Glomerular visceral epithelial cell (primary cell): Measurements from ENCODE around the gene OXLD1.
A peak's percentile ranks its signal among the peaks of the same experiment; 100 is the strongest.

Experiments used
- DNase-seq: peaks from one replicate; pipeline ENCODE4 v3.0.0-alpha.2; 2016; ENCODE audit errors: extremely low spot score

The OXLD1 gene

DNA sequence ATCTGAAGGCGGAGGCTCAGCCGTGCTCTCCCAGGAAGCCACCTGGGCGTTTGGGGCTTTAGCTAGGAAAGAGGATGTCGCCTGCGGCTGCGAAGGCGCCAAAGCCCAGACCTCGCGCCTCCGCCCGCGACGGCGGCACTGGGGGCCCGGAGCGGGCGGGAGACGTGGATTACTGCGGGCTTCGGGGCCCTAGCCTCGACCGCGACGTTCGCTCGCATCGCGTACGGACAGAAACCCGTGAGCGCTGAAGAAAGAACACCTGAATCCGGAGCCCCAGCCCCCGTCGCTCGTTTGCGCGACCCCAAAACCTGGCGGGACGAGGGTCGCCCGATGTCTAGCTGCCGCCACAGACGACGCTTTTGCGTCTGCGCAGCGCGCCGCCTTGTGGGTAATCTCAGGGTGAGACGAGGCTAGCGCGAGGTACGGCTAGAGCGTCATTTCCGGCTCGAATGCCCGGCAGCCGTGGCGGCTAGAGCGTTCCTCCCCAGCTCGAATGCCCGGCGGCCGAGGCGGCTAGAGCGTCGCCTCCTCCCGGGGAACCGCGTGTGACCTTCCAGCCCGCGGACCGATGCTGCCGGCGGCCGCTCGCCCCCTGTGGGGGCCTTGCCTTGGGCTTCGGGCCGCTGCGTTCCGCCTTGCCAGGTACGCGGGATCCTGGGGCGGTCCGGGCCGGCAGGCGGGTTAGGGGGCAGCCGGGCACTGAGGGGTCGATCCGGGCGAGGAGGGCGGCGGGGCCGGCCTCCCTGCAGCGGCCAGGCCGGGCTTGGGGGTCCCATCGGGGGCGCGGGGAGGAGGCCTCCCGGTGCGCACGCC, 36.7 kb upstream of the OXLD1 start, which contains the start of gene MRPL12:
TSS of gene MRPL12 (plus strand) at position 434 of the 813 bp plus-strand sequence. CDS start at position 569, 135 bp downstream.
- DNase-seq = peak; percentile 92

DNA sequence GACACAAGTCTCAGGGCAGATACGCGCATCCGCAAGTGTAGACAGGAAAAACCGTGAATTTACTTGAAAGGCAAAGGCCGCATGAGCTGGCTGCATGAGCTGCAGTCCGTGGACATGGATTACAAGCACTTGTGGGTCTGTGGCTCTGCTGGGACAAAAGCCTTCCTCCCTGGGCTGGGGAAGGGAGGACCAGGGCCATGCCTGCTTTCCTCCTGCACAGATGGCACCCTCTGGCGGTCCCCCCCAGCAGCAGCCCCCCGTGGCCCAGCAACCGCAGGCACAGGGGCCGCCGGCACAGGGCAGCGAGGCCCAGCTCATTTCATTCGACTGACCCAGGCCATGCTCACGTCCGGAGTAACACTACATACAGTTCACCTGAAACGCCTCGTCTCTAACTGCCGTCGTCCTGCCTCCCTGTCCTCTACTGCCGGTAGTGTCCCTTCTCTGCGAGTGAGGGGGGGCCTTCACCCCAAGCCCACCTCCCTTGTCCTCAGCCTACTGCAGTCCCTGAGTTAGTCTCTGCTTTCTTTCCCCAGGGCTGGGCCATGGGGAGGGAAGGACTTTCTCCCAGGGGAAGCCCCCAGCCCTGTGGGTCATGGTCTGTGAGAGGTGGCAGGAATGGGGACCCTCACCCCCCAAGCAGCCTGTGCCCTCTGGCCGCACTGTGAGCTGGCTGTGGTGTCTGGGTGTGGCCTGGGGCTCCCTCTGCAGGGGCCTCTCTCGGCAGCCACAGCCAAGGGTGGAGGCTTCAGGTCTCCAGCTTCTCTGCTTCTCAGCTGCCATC, 35.1 kb upstream of the OXLD1 start:
- DNase-seq = peak; percentile 28

DNA sequence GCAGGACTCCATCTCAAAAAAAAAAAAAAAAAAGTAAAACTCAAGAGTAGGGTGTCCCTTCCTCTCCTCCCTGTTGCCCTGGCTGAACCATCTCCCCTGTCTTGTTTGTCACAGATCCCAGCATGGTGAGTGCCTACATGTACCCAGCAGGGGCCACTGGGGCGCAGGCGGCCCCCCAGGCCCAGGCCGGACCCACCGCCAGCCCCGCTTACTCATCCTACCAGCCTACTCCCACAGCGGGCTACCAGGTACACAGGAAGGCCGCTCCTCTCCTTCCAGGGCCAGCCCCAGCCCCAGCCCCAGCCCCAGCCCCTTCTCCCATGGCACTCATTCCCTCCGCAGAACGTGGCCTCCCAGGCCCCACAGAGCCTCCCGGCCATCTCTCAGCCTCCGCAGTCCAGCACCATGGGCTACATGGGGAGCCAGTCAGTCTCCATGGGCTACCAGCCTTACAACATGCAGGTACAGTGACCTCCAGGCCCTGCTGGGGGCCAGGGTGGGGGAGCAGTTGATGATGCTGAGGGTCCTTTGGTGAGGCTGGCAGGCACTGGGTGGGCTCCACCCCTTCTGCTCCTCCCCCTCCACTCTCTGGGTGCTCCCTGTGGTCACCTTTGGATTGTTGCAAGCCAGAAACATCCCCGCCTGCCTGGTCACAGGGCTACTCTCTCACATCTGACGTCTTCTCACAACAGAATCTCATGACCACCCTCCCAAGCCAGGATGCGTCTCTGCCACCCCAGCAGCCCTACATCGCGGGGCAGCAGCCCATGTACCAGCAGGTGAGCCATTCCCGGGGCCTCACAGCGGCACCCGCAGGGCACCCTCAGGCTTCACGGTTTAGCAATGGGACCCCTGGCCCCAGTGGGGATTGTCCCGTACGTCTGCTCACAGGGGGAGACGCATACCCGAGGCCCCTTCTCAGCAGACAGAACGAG, 34.2 kb upstream of the OXLD1 start:
- DNase-seq = no peak

DNA sequence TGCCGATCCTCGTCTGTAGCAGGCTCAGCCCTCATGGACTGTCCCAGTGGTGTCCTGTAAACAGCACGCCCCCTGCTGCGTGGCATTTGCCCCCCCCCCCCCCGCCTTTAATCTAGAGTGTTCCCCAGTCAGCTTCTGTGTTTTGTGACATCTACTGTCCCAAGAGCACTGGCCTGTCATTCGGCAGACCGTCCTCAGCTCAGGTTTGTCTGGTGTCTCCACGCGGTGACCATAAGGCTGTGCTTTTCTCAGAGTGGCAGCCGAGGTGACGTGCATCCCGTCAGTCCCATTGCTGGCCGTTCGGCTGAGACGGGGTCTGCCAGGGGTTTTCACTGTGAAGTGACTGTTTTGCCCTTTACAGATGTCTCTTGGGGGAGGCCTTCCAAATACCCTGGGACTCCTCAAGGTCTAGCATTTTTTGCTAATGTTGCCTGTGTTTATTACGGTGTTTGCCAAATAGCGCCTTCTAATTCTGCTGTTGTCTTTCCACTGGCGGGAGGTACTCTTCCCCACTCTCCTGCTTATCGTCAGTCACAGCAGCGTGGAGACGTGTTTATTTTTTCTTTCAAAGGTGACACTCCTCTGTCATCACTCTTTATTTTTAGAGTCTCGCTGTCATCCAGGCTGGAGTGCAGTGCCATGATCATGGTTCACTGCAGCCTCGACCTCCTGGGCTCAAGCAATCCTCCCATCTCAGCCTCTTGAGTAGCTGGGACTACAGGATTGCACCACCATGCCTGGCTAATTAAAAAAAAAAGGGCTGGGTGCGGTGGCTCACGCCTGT, 31.0 kb upstream of the OXLD1 start:
- no peak for DNase-seq

DNA sequence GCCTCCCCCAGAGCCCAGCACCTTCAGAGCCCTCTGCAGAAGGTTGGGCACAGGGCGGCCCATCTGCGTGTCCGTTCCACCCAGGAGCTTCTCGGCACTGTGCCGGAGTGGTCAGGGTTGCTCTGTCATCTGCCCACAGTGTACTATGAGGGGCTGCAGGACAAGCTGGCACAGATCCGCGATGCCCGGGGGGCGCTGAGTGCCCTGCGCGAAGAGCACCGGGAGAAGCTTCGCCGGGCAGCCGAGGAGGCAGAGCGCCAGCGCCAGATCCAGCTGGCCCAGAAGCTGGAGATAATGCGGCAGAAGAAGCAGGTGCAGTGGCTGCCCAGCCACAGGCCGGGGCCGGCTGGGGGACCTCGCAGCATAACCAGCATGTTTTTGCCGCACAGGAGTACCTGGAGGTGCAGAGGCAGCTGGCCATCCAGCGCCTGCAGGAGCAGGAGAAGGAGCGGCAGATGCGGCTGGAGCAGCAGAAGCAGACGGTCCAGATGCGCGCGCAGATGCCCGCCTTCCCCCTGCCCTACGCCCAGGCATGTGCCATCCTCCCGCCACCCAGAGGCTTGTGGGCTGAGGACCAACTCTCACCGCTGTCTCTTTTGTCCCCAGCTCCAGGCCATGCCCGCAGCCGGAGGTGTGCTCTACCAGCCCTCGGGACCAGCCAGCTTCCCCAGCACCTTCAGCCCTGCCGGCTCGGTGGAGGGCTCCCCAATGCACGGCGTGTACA, 30.0 kb upstream of the OXLD1 start:
- no peak for DNase-seq

DNA sequence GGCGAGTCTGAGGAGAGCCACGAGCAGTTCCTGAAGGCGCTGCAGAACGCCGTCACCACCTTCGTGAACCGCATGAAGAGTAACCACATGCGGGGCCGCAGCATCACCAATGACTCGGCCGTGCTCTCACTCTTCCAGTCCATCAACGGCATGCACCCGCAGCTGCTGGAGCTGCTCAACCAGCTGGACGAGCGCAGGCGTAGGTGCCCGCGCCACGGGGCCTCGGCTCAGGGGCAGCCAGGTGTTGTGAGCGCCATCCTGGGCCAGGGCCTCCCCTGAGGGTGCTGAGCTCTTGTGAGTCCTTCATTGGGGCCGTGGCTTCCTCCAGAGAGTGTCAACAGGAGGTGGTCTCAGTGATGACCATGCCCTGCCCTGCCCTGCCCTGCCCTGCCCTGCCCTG, 29.4 kb upstream of the OXLD1 start:
- no peak for DNase-seq

DNA sequence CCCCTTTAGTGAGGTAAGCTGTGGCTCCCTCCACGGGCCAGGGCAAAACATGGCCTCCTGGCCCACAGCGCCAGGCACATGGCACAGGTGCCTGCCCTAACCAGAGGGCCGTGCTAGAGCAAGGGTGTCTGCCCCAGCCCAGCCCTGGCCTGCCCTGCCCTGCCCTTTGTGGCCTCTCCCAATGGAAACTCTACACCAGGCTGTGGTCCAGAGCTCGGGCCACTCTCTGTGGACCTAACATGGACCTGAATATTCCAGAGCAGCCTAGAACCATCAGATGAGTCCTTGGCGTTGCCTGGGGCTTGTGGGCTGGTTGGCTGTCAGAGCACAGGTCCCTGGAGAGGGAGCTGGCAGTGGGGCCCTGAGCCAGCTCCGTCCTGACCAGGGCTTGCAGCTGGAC, 28.8 kb upstream of the OXLD1 start:
- DNase-seq = no peak

DNA sequence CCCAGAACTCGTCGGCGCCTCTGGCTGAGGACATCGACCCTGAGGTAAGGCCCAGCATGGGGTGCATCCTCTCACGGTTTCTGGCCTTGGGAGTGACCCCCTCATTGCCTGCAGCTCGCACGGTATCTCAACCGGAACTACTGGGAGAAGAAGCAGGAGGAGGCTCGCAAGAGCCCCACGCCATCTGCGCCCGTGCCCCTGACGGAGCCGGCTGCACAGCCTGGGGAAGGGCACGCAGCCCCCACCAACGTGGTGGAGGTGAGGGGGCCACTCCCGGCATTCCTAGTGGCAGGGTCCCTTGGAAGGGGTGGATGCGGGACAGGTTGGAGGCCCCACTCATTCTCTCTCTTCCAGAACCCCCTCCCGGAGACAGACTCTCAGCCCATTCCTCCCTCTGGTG, 28.4 kb upstream of the OXLD1 start:
- DNase-seq = no peak

DNA sequence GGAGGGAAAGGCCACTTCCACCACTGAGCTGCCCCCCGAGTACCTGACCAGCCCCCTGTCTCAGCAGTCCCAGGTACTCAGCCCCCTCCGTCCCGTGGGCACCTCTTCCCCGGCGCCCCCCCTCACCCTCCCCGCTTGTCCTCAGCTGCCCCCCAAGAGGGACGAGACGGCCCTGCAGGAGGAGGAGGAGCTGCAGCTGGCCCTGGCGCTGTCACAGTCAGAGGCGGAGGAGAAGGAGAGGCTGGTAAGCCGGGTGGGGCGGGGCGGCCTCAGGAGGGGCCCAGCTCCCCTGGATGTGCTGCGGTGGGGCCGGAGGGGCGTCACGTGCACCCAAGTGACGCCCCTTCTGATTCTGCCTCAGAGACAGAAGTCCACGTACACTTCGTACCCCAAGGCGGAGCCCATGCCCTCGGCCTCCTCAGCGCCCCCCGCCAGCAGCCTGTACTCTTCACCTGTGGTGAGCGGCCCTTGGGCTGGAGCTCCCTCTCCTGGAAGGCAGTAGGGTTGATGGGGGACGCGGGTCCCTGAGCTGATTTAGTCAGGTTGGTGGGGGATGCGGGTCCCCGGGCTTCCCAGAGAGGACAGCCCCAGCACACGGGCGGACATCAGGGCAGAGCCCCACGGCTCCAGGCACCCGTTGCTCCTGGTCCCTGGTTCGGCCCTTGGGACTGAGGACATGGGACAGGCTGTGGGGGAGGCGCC, 27.3 kb upstream of the OXLD1 start:
- no peak for DNase-seq

DNA sequence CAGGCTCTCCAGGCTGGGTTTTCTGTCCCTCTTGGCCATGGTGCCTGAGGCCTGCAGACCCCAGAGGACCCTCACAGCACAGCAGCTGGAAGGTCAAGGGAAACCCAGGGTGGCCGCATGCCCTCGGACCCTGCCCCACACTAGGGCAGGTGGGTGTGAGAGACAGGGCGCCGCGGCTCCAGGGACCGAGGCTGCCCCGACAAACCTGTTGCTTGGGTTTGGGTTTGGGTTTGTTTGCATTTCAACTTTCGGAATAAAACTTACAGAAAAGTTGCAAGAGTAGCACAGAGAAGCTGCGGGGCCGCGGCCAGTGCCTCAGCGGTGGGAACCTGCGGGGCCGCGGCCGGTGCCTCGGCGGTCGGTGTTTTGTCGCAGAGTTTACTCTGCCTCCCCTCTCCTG, 25.2 kb upstream of the OXLD1 start:
- no peak for DNase-seq

DNA sequence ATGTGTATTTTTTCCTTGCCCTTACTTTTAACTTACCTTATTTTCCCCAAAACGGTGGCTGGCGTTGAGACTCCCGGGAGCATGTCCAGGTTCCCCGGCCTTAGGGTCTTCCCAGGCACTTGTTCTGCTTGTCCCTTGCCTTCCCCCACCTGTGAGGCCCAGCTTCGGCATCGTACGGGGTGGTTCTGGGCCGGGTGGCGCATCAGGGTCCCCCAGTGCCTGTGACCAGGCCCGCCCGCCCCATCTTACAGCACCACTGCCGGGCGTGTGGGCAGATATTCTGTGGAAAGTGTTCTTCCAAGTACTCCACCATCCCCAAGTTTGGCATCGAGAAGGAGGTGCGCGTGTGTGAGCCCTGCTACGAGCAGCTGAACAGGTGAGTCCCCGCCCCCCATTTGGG, 24.8 kb upstream of the OXLD1 start:
- DNase-seq = no peak

DNA sequence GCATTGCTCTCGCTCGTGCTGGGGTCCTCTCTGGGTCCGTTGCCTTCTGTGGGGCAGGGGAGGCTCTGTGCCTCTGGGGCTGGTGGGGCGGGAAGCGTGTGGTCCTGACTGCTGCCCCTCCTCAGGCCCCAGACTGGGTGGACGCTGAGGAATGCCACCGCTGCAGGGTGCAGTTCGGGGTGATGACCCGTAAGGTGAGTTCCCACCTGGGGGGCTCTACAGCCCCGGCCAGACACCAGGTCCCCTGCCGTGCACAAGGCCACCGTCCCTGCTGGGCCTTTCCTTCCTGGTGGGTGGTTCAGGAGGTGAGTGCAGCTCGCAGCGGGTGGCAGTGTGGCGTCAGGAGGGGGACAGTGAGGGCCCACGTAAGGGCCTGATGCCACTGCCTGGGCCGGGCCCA, 24.1 kb upstream of the OXLD1 start:
- no peak for DNase-seq

DNA sequence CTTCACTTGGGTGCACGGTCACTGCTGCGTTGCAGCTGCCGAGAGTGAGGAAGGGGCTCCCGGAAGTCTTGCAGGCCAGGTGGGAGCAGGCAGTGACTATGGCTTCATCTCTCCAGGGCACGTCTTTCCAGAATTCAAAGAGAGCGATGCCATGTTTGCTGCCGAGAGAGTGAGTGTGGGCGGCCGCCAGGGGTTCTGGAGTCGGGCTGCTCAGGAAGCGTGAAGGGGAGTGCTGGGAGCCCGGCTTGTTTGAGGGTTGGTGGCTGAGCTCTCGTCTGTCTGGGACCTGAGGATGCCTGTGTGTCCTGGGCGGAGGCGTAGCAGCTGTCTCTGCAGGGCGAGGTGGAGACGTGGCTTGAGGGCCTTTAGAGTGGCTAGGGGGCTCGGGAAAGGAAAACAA, 23.7 kb upstream of the OXLD1 start:
- DNase-seq = no peak

DNA sequence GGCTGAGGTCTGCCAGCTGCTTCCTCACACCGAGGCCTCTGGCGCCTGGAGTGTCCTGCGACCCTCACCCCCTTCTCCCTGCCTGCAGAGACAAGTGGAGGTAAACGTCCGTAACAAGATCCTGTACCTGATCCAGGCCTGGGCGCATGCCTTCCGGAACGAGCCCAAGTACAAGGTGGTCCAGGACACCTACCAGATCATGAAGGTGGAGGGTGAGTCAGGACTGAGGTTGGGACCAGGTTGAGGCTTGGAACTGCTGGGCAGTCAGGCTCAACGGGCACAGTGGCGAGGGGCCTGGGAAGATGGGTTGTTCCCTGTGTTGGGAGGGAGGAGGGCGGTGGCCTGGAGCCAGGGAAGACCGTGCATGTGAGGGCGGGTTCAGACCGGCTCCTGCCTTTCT, 22.2 kb upstream of the OXLD1 start:
- no peak for DNase-seq

DNA sequence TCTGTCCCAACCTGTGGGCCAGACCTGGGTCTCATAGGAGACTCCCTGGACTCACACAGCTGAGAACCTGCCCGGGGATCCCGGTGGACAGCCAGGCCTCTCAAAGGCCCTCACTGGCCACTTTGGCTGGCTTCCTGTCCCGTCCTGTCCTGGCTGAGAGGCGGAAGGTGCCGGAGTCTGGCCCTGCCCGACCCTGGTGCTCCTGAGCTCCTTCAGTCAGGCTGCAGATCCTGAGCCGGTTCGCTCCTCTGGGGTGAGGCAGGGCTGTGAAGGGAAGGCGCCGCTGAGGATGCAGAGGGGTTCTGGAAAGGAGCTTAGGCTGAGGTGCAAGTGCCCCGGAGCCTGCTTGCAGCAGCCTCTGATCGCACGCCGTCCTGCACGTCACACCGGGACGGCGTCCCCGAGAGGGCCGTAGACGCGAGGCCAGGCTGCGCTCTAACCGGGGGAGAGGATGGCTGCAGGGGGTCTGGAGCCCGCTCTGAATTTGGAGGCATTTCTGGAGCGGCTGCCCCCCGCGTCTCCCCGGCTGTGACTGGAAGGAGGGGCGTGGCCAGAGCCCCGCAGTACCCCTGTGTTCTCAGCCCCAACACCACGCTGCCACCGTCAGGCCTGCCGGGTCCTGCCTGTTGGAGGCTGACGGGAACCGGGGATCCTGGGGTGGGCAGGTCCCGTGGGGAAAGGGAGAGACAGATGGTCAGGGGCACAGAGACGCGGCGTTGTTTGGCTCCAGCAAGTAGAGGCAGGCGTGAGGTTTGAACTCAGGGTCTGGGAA, 21.6 kb upstream of the OXLD1 start:
- DNase-seq = no peak

DNA sequence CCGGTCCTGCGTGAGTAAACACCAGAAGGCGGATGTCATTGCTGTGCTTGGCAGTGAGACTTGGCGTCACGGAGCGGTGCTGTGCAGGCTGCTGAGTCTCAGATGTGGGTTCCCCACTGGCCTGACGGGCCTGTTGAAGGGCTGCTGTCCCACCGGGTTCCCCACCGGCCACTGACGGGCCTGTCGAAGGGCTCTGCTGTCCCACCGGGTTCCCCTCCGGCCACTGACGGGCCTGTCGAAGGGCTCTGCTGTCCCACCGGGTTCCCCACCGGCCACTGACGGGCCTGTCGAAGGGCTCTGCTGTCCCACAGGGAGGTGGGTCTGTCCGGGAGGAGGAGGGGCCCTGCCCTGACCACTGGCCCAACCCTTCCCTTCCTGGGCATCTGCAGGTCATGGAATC, 20.2 kb upstream of the OXLD1 start:
- DNase-seq = no peak

DNA sequence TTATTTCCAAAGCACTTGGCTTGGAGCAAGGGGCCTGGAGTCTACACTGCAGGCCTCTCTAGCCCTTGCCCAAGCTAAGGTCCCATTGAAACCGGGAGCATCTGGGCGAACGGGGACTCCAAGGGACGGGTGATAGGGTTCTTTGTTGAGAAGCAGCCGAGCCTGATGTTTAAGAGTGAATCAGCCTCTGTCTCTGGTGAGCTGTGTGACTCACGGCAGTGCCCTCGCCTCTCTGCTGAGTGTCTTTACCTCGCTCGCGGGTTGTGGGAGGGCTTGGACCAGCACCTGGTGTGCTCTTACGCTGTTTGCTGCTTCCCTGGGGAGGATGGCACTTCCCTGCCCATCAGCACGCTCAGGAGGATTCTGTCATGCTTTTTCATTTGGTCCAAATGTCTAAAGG, 18.7 kb upstream of the OXLD1 start:
- peak; percentile 88 for DNase-seq

DNA sequence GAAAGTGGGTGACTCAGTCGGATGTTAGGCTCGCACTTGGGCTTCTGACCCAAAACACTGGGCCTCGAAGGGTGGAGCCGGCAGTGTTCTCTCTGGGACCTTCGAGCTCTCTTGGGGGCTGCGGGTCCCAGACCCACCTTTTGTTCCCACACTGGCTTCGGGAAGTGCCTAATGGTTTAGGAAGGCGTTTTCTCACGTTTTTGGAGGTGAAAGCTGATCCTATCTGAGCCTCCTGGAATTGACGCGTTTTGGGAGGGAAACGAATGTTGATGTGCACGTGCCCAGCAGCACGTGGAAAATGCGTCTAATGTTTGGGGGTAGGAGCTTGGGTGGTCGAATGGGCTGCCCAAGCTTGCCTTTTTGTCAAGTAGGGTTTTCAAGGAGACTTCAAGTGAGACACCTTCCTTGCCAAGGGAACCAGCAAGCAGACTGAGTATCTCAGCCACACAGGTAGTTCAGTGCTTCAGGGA, 18.1 kb upstream of the OXLD1 start:
- DNase-seq = peak; percentile 84
